ENCODE data around the gene GPSM1.

- TF ChIP-seq CTCF (IDR thresholded peaks at IDR 0.05) = no peak
- TF ChIP-seq EZH2phosphoT487 (IDR thresholded peaks at IDR 0.05) = no peak
Observed at GRCh38 chr9:136361047-136361753, 33.9 kb downstream of the GPSM1 start.
